NT2/D1 (cell line): Measurements from ENCODE around the gene AKT2.

Source experiments
- SUZ12 ChIP-seq: IDR thresholded peaks from 2 replicates; pipeline ENCODE4 v1.6.1; 2011; ENCODE audit not compliant: insufficient read length, insufficient read depth; ENCODE audit errors: extremely low read depth
- YY1 ChIP-seq: IDR thresholded peaks from 2 replicates; pipeline ENCODE4 v1.6.1; 2011; ENCODE audit not compliant: insufficient read length, insufficient read depth
- ZNF274 ChIP-seq: IDR thresholded peaks from 2 replicates; pipeline ENCODE4 v1.6.1; 2011; ENCODE audit warnings: mild to moderate bottlenecking, low read depth, low read length

- TF ChIP-seq SUZ12 (no peak), YY1 (no peak), ZNF274 (no peak)
These were observed 33.2 kb downstream of the AKT2 start for GRCh38 chr19:40251991-40252390.
